B cell (primary cell): ENCODE measurements around the gene PPP2R2B. TPM values are rescaled to one million over a fixed set of nuclear protein-coding genes. Genes with fewer than 3 reads are reported as not detected.

Experiments used
- ATAC-seq: fragments of 200-7000 bp; cut with Tn5 transposase; one replicate; pipeline ENCODE4 v1.10.0; 2021; ENCODE audit warnings: low read depth, mild to moderate bottlenecking, moderate number of reproducible peaks, moderate library complexity
- CTCF ChIA-PET: fragments of 350-600 bp; sonication (Branson Sonifier 250); formaldehyde crosslinking; loops from one replicate; lab custom pipeline; 2021; ENCODE audit warnings: antibody characterized with exemption, inconsistent platforms; lab: Charles Lee
- POLR2A ChIA-PET: fragments of 350-600 bp; sonication (Branson Sonifier 250); formaldehyde crosslinking; loops from one replicate; lab custom pipeline; 2021; ENCODE audit warnings: antibody characterized with exemption; lab: Charles Lee
- DNase-seq: peaks from one replicate; pipeline ENCODE4 v3.0.0; 2013
- H2AFZ ChIP-seq: 2 replicates; pipeline ENCODE4 v1.6.1; 2012; ENCODE audit warnings: mild to moderate bottlenecking, low read depth, low read length; ENCODE audit not compliant: insufficient read depth, poor library complexity, severe bottlenecking
- H3K27ac ChIP-seq, 2 donors: 1 replicate in 1 of 2; 2 replicates in 1 of 2; pipeline ENCODE4 v1.5.1; 2012 to 2013; ENCODE audit warnings: low read length in 2 of 2, mild to moderate bottlenecking in 2 of 2, moderate library complexity in 1 of 2
- H3K27me3 ChIP-seq, 4 experiments: fragments of 200-600 bp in 1 of 4; sonication (generic) in 1 of 4; replicated peaks in 1 of 4; 1 replicate in 2 of 4; 2 replicates in 2 of 4; pipeline versions ENCODE4 v1.6.1 to v1.7.0; 2013 to 2016; ENCODE audit warnings: low read length in 3 of 4, mild to moderate bottlenecking in 2 of 4, mixed read lengths in 1 of 4, moderate library complexity in 1 of 4; ENCODE audit not compliant: insufficient read depth in 4 of 4, control insufficient read depth in 3 of 4; ENCODE audit errors: control extremely low read depth in 1 of 4
- H3K36me3 ChIP-seq, 2 experiments: replicated peaks in 1 of 2; 1 replicate in 1 of 2; 2 replicates in 1 of 2; pipeline versions ENCODE4 v1.6.1 to v1.7.1; 2013; ENCODE audit warnings: low read length in 1 of 2; ENCODE audit not compliant: insufficient read depth in 2 of 2, control insufficient read depth in 1 of 2; ENCODE audit errors: control extremely low read depth in 1 of 2, extremely low read depth in 1 of 2
- H3K4me1 ChIP-seq, 2 donors: fragments of 200-600 bp in 1 of 2; sonication (generic) in 1 of 2; 1 replicate in 1 of 2; 2 replicates in 1 of 2; pipeline versions ENCODE4 v1.5.1 to v1.6.1; 2013 to 2017; ENCODE audit warnings: low read length in 2 of 2; ENCODE audit not compliant: control insufficient read depth in 2 of 2, insufficient read depth in 2 of 2
- H3K4me2 ChIP-seq: replicated peaks from 2 replicates; pipeline ENCODE3; 2012; ENCODE audit warnings: mild to moderate bottlenecking, low read depth, low read length; ENCODE audit not compliant: poor library complexity, severe bottlenecking
- H3K4me3 ChIP-seq, 5 experiments: fragments of 200-600 bp in 1 of 5; sonication (generic) in 1 of 5; 1 replicate in 3 of 5; 2 replicates in 2 of 5; pipeline versions ENCODE4 v1.5.1 to v1.7.0; 2011 to 2016; ENCODE audit warnings: low read length in 4 of 5, mild to moderate bottlenecking in 4 of 5, low read depth in 2 of 5, control low read depth in 1 of 5, moderate library complexity in 1 of 5; ENCODE audit not compliant: insufficient read depth in 1 of 5; ENCODE audit errors: control extremely low read depth in 1 of 5, extremely low read depth in 1 of 5
- H3K79me2 ChIP-seq: fragments of 200-600 bp; sonication (generic); one replicate; pipeline ENCODE4 v1.6.0; 2016; ENCODE audit warnings: low read length; ENCODE audit not compliant: control insufficient read depth, insufficient read depth
- H3K9ac ChIP-seq: fragments of 200-600 bp; sonication (generic); 2 replicates; pipeline ENCODE4 v1.6.1; 2017; ENCODE audit warnings: mild to moderate bottlenecking, low read length, moderate library complexity
- H3K9me3 ChIP-seq, 3 donors: one replicate each; pipeline versions ENCODE4 v1.6.1 to v1.7.1; 2013; ENCODE audit warnings: low read length in 2 of 3; ENCODE audit not compliant: control insufficient read depth in 2 of 3, insufficient read depth in 1 of 3; ENCODE audit errors: control extremely low read depth in 1 of 3
- H4K20me1 ChIP-seq: 2 replicates; pipeline ENCODE4 v1.6.0; 2012; ENCODE audit warnings: mild to moderate bottlenecking, low read length; ENCODE audit not compliant: insufficient read depth, control insufficient read depth, poor library complexity, severe bottlenecking
- H3K27ac Mint-ChIP-seq: one replicate; pipeline ENCODE4 v1.8.0; 2021; ENCODE audit warnings: mixed read lengths
- H3K27me3 Mint-ChIP-seq: one replicate; pipeline ENCODE4 v1.8.0; 2021; ENCODE audit warnings: mixed read lengths
- H3K4me1 Mint-ChIP-seq: one replicate; pipeline ENCODE4 v1.8.0; 2021; ENCODE audit warnings: mixed read lengths
- H3K4me3 Mint-ChIP-seq: one replicate; pipeline ENCODE4 v1.8.0; 2021; ENCODE audit warnings: mixed read lengths
- H3K9me3 Mint-ChIP-seq: one replicate; pipeline ENCODE4 v1.8.0; 2022; ENCODE audit warnings: mixed read lengths; ENCODE audit not compliant: insufficient read depth
- WGBS: methylation state at CpG from one replicate; pipeline ENCODE4 v1.1.5; 2013; ENCODE audit warnings: missing lambda C conversion rate; ENCODE audit not compliant: insufficient coverage; 5-methylcytosine and 5-hydroxymethylcytosine counted together
- intact Hi-C: fragments of 100-400 bp; cut with micrococcal nuclease; formaldehyde crosslinking; loops from one replicate; pipeline ENCODE4 v1.10.0; 2022
- polyA plus RNA-seq: library from polyadenylated mRNA; depleted of rRNA; stranded (reverse); fragments of >200 nt; gene quantifications from 2 replicates; pipeline ENCODE4 v1.2.3, GENCODE V29; 2012
- total RNA-seq, 2 donors: library from RNA; stranded (reverse); fragments of 120-200 nt in 1 of 2; gene quantifications; 1 replicate in 1 of 2; 2 replicates in 1 of 2; pipeline versions ENCODE4 v1.2.3 to v1.2.4, GENCODE V29; 2013 to 2022
- TF ChIP-seq, protein P1 (sequence below): fragments of 200-600 bp; IDR thresholded peaks from one replicate; pipeline ENCODE4 v1.8.0; 2022; ENCODE audit warnings: antibody characterized with exemption, mild to moderate bottlenecking

The PPP2R2B gene
- total and polyA plus RNA-seq, 2 donors (not counting 1 experiment from before 2014, with no cell fraction given), result 0.03 TPM; not detected in 1

DNA sequence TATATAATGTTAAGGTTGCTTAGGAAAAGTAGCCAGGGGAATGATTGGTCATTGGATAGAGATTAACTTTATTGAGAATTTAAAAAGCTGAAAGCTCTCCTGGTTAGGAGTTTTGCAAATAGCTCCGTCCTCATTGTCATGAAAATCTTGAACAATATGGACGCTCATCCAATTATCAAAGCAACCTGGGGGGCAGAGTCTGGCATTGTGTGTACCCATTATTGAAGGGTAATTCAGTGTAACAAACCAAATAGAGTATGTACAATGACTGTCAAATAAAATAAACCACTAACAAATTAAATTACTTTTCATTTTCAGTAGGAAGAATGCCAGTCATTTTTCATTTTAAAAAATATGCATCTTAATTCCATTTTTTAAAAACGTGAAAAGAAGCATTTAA is 218.6 kb downstream of the PPP2R2B start:
- H3K9ac ChIP-seq, result no peak overlapping the region
- intact Hi-C loops, result loop anchor here (5.0 kb wide), 1 partner anchor 307 kb away; no protein-coding TSS in a partner anchor
- POLR2A ChIA-PET, result no interaction called here
- no peak for ATAC-seq
- no peaks in the 10 kb centered on the region for H3K79me2 ChIP-seq
- H2AFZ ChIP-seq, result no peak overlapping the region
- TF ChIP-seq, protein P1, sequence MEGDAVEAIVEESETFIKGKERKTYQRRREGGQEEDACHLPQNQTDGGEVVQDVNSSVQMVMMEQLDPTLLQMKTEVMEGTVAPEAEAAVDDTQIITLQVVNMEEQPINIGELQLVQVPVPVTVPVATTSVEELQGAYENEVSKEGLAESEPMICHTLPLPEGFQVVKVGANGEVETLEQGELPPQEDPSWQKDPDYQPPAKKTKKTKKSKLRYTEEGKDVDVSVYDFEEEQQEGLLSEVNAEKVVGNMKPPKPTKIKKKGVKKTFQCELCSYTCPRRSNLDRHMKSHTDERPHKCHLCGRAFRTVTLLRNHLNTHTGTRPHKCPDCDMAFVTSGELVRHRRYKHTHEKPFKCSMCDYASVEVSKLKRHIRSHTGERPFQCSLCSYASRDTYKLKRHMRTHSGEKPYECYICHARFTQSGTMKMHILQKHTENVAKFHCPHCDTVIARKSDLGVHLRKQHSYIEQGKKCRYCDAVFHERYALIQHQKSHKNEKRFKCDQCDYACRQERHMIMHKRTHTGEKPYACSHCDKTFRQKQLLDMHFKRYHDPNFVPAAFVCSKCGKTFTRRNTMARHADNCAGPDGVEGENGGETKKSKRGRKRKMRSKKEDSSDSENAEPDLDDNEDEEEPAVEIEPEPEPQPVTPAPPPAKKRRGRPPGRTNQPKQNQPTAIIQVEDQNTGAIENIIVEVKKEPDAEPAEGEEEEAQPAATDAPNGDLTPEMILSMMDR, result no peak
- no peak overlapping the region for H3K4me3 Mint-ChIP-seq
- no peaks in the 10 kb centered on the region for H3K4me1 Mint-ChIP-seq
- H3K4me1 ChIP-seq, result no peaks in the 10 kb centered on the region
- no peaks in the 10 kb centered on the region for H3K36me3 ChIP-seq
- CTCF ChIA-PET, result interaction anchor here (1.5 kb wide), 1 partner anchor 8 kb away, joined by 3 read pairs; no protein-coding TSS in a partner anchor
- no peak overlapping the region for H3K27ac Mint-ChIP-seq
- no CpG with 5 or more reads among the region's 3 CpGs for WGBS
- H3K4me2 ChIP-seq, result no peak overlapping the region
- H3K9me3 Mint-ChIP-seq, result no peaks in the 10 kb centered on the region
- H3K9me3 ChIP-seq, result no peaks in the 10 kb centered on the region
- H3K27ac ChIP-seq, result no peak overlapping the region
- no peaks in the 10 kb centered on the region for H3K27me3 ChIP-seq
- H4K20me1 ChIP-seq, result no peaks in the 10 kb centered on the region
- no peak for DNase-seq
- no peak overlapping the region for H3K4me3 ChIP-seq
- H3K27me3 Mint-ChIP-seq, result peaks cover 4% of the 10 kb centered on the region

DNA sequence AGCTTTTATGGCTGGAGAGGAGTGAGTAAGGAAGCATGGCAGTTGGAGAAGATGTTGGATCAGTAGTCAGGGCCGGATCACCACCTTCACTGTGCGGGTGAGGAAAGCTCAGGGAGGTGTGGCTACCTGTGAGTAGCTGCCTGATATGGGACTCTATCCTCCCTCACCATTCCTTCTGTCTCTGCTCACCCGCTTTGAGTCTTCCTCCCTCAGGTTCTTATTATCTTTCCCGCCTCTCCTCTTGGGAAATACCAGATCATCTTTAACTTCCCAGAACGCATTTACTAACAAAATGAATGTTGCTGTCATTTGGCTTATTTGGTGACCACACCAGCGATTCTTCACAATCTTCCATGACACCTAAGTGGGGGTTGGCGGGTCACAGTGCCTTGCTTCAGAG is 221.9 kb downstream of the PPP2R2B start:
- H3K4me3 Mint-ChIP-seq, result no peak overlapping the region
- whole genome bisulfite sequencing, result 95% methylated on average over 4 of the region's 7 CpGs
- Histone ChIP-seq H3K9ac (no peak overlapping the region), H2AFZ (no peak overlapping the region), H4K20me1 (no peaks in the 10 kb centered on the region), H3K27me3 (no peaks in the 10 kb centered on the region), H3K27ac (no peak overlapping the region), H3K9me3 (no peaks in the 10 kb centered on the region), H3K36me3 (no peaks in the 10 kb centered on the region), H3K4me2 (no peak overlapping the region), H3K79me2 (no peaks in the 10 kb centered on the region), H3K4me3 (no peak overlapping the region), H3K4me1 (no peaks in the 10 kb centered on the region)
- DNase-seq (no peak), ATAC-seq (no peak)
- POLR2A ChIA-PET, result no interaction called here
- CTCF ChIA-PET, result no interaction called here
- peaks cover 8% of the 10 kb centered on the region for H3K27me3 Mint-ChIP-seq
- no peak overlapping the region for H3K27ac Mint-ChIP-seq
- intact Hi-C loops, result no loop called here
- TF ChIP-seq, protein P1, result no peak
- H3K9me3 Mint-ChIP-seq, result no peaks in the 10 kb centered on the region
- no peaks in the 10 kb centered on the region for H3K4me1 Mint-ChIP-seq
